ENCODE measurements around the gene PACS1. TPM values are rescaled to one million over a fixed set of nuclear protein-coding genes. Genes with fewer than 3 reads are reported as not detected.

Gene PACS1
- total RNA-seq, 2 experiments from 2014 or later: 179 to 183 TPM

DNA sequence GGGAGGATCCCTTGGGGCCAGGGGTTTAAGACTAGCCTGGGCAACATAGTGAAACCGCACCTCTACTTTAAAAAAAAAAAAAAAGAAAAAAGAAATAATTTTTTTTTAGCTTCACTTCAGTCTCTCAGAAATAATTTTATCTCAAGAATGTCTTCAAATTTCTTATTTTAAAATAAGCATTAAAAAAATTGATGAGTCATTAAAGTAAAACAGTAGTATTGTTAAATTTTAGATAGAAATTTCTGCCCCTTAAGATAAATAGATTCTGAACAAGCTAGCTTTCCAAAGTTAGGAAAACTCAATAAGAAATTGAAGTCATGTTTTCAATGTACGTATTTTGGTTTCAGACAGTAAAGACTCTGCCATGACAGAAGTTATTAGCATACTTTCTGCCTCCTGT, 7.7 kb upstream of the PACS1 start:
- Histone ChIP-seq H3K4me1 (ENCODE audit: insufficient read depth, low read length) (peaks cover 5% of the 10 kb centered on the region), H3K4me3 (ENCODE audit: low read length) (no peak overlapping the region), H3K27ac (ENCODE audit: low read depth in 1 of 2, low read length in 2 of 2) (no peak overlapping the region), H3K36me3 (ENCODE audit: insufficient read depth, low read length) (peaks cover 97% of the 10 kb centered on the region), H3K9me3 (ENCODE audit: control insufficient read depth in 1 of 2, insufficient read depth in 1 of 2, low read length in 2 of 2) (peaks cover 0 to 3% of the 10 kb centered on the region in 2 experiments), H3K27me3 (ENCODE audit: control insufficient read depth in 1 of 2, insufficient read depth in 2 of 2, low read length in 2 of 2) (no peaks in the 10 kb centered on the region)
- Mint-ChIP-seq H3K9me3 (no peaks in the 10 kb centered on the region), H3K27ac (no peak overlapping the region), H3K27me3 (no peaks in the 10 kb centered on the region), H3K36me3 (ENCODE audit: low read depth) (peaks cover 98% of the 10 kb centered on the region), H3K4me1 (ENCODE audit: low read depth) (peaks cover 29% of the 10 kb centered on the region), H3K4me3 (no peak overlapping the region)
- ATAC-seq (ENCODE audit: poor library complexity) (no peak), DNase-seq (no peak)
- TF ChIP-seq, protein P1, sequence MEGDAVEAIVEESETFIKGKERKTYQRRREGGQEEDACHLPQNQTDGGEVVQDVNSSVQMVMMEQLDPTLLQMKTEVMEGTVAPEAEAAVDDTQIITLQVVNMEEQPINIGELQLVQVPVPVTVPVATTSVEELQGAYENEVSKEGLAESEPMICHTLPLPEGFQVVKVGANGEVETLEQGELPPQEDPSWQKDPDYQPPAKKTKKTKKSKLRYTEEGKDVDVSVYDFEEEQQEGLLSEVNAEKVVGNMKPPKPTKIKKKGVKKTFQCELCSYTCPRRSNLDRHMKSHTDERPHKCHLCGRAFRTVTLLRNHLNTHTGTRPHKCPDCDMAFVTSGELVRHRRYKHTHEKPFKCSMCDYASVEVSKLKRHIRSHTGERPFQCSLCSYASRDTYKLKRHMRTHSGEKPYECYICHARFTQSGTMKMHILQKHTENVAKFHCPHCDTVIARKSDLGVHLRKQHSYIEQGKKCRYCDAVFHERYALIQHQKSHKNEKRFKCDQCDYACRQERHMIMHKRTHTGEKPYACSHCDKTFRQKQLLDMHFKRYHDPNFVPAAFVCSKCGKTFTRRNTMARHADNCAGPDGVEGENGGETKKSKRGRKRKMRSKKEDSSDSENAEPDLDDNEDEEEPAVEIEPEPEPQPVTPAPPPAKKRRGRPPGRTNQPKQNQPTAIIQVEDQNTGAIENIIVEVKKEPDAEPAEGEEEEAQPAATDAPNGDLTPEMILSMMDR (IDR thresholded peaks at IDR 0.05): no peak
- intact Hi-C loops (cut with DNase I, micrococcal nuclease): no loop called here
- CTCF ChIA-PET: no interaction called here
- POLR2A ChIA-PET: interaction anchor here (0.6 to 2.0 kb wide), 2 partner anchors 10 to 58 kb away, joined by 3 to 6 read pairs; partner anchors contain the start of gene SF3B2

DNA sequence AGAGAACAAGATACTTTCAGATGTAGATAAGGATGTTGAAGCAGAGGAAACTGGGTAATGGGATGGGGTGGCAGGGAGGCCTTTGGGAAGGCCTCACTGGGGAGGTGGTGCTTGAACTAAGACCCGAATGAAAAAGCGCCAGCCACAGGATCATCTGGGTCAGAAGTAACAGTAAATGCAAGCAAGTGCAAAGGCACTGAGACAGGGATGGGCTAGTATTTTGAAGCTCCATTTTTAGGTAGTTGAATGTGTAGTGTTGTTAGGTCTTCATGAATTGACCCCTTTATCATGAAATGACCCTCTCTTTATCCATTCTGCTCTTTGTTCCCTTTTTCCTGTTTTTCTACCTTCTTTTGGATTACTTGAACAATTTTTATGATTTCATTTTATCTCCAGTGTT, 6.2 kb upstream of the PACS1 start:
- Histone ChIP-seq H3K27me3 (ENCODE audit: control insufficient read depth in 1 of 2, insufficient read depth in 2 of 2, low read length in 2 of 2) (no peaks in the 10 kb centered on the region), H3K36me3 (ENCODE audit: insufficient read depth, low read length) (peaks cover 98% of the 10 kb centered on the region), H3K9me3 (ENCODE audit: control insufficient read depth in 1 of 2, insufficient read depth in 1 of 2, low read length in 2 of 2) (peaks cover 0 to 3% of the 10 kb centered on the region in 2 experiments), H3K4me3 (ENCODE audit: low read length) (no peak overlapping the region), H3K4me1 (ENCODE audit: insufficient read depth, low read length) (peaks cover 16% of the 10 kb centered on the region), H3K27ac (ENCODE audit: low read depth in 1 of 2, low read length in 2 of 2) (no peak overlapping the region)
- TF ChIP-seq, protein P1 (IDR thresholded peaks at IDR 0.05): no peak
- Mint-ChIP-seq H3K36me3 (ENCODE audit: low read depth) (peaks cover 100% of the 10 kb centered on the region), H3K27ac (peak overlapping the region; percentile 67), H3K4me1 (ENCODE audit: low read depth) (peaks cover 42% of the 10 kb centered on the region), H3K27me3 (no peaks in the 10 kb centered on the region), H3K9me3 (no peaks in the 10 kb centered on the region), H3K4me3 (no peak overlapping the region)
- intact Hi-C loops (cut with DNase I, micrococcal nuclease): no loop called here
- ATAC-seq (ENCODE audit: poor library complexity): no peak
- DNase-seq: no peak
- ChIA-PET POLR2A (no interaction called here), CTCF (no interaction called here)

DNA sequence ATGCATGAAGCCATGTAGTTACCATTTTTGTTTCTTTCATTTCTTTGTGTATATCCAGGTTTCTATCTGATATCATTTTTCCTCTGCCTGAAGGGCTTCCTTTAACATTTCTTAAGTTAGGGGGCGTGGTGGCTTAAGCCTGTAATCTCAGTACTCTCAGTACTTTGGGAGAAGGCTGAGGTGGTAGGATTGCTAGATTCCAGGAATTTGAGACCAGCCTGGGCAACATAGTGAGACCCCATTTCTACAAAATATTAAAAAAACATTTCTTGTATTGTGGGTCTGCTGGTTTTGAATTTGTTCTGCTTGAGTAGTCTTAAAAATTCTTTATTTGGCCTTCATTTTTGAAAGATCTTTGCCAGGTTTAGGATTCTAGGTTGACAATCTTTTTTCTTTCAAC, 5.5 kb upstream of the PACS1 start:
- Histone ChIP-seq H3K36me3 (ENCODE audit: insufficient read depth, low read length) (peaks cover 96% of the 10 kb centered on the region), H3K27ac (ENCODE audit: low read depth in 1 of 2, low read length in 2 of 2) (no peak overlapping the region), H3K27me3 (ENCODE audit: control insufficient read depth in 1 of 2, insufficient read depth in 2 of 2, low read length in 2 of 2) (no peaks in the 10 kb centered on the region), H3K4me3 (ENCODE audit: low read length) (no peak overlapping the region), H3K9me3 (ENCODE audit: control insufficient read depth in 1 of 2, insufficient read depth in 1 of 2, low read length in 2 of 2) (peaks cover 0 to 3% of the 10 kb centered on the region in 2 experiments), H3K4me1 (ENCODE audit: insufficient read depth, low read length) (peaks cover 21% of the 10 kb centered on the region)
- CTCF ChIA-PET: no interaction called here
- POLR2A ChIA-PET: interaction anchor here (0.9 kb wide), 1 partner anchor 62 kb away, joined by 3 read pairs; no protein-coding TSS in a partner anchor
- TF ChIP-seq, protein P1 (IDR thresholded peaks at IDR 0.05): no peak
- intact Hi-C loops (cut with DNase I, micrococcal nuclease): no loop called here
- no peaks in the 10 kb centered on the region for H3K27me3 Mint-ChIP-seq
- no peak overlapping the region for H3K4me3 Mint-ChIP-seq
- DNase-seq (no peak), ATAC-seq (ENCODE audit: poor library complexity) (no peak)
- peaks cover 49% of the 10 kb centered on the region for H3K4me1 Mint-ChIP-seq (ENCODE audit: low read depth)
- H3K36me3 Mint-ChIP-seq (ENCODE audit: low read depth): peaks cover 100% of the 10 kb centered on the region
- H3K27ac Mint-ChIP-seq: peak overlapping the region; percentile 67
- no peaks in the 10 kb centered on the region for H3K9me3 Mint-ChIP-seq

Data from CD4-positive, alpha-beta T cell (primary cell).